Measurements from ENCODE around the gene BCR.
"Not testable (repeated sequence)": the region's sequence is repeated elsewhere in the genome, so short reads cannot be mapped to it uniquely, and the experiment has no call there.

The BCR gene

DNA sequence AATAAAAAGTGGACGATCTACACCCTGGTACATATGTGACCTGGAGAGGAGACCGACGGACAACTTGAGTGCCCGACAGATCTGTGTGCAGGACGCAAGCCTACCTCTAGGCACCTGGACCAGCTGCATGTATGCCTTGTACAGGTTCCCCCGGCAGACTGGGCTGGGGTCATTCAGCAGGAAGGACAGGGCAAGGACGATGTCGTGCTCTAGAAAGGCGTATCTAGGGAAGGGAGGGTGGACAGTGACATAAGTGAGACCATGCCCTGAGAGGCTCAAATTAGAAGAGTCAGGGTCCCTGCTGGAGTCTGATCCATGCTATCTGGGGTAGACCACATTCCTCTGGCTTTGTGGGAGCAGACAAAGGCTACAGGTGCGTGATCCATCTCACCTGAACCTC, 46.4 kb upstream of the BCR start:
- TF ChIP-seq, protein P1, sequence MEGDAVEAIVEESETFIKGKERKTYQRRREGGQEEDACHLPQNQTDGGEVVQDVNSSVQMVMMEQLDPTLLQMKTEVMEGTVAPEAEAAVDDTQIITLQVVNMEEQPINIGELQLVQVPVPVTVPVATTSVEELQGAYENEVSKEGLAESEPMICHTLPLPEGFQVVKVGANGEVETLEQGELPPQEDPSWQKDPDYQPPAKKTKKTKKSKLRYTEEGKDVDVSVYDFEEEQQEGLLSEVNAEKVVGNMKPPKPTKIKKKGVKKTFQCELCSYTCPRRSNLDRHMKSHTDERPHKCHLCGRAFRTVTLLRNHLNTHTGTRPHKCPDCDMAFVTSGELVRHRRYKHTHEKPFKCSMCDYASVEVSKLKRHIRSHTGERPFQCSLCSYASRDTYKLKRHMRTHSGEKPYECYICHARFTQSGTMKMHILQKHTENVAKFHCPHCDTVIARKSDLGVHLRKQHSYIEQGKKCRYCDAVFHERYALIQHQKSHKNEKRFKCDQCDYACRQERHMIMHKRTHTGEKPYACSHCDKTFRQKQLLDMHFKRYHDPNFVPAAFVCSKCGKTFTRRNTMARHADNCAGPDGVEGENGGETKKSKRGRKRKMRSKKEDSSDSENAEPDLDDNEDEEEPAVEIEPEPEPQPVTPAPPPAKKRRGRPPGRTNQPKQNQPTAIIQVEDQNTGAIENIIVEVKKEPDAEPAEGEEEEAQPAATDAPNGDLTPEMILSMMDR (IDR thresholded peaks at IDR 0.05; ENCODE audit: insufficient read depth, low read length, poor library complexity, severe bottlenecking), result no peak
- no peak for TF ChIP-seq EZH2phosphoT487 (conservative IDR thresholded peaks at IDR 0.05; ENCODE audit: low read length)
- Histone ChIP-seq H3K4me3 (ENCODE audit: insufficient read depth, low read length, poor library complexity, severe bottlenecking) (no peak overlapping the region), H3K27me3 (ENCODE audit: low read length) (no peaks in the 10 kb centered on the region), H3K9ac (ENCODE audit: low read length) (no peak overlapping the region), H2AFZ (ENCODE audit: low read depth, low read length, severe bottlenecking) (no peak overlapping the region), H3K79me2 (ENCODE audit: insufficient read depth, low read length) (no peaks in the 10 kb centered on the region), H3F3A (ENCODE audit: insufficient read depth) (no peaks in the 10 kb centered on the region), H3K9me3 (ENCODE audit: insufficient read depth, low read length) (no peaks in the 10 kb centered on the region), H3K9me2 (replicated peaks; ENCODE audit: insufficient read depth, low read length) (no peaks in the 10 kb centered on the region), H3K27ac (ENCODE audit: low read depth, low read length) (no peak overlapping the region), H3K36me3 (ENCODE audit: low read length) (no peaks in the 10 kb centered on the region), H4K20me1 (ENCODE audit: low read depth, low read length) (no peaks in the 10 kb centered on the region), H3K4me2 (ENCODE audit: low read depth, low read length, poor library complexity, severe bottlenecking) (no peak overlapping the region)

DNA sequence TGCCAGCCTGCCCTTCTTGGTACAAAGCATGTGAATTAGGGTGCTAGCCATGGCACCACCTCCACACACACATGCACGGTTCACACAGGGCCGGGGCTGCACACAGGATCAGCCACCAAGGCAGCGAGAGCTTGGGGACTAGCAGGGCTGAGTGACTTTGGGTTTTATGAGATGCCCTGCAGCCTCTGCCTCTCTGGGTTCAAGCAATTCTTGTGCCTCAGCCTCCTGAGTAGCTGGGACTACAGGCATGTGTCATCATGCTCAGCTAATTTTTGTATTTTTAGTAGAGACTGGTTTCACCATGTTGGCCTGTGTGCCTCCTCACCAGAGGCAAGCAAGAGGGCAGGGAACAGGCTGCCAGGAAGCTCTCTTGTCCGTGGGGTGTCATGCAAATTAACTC, 43.3 kb upstream of the BCR start:
- not testable (repeated sequence) for H3K36me3 ChIP-seq (ENCODE audit: low read length); H3K9me3 ChIP-seq (ENCODE audit: insufficient read depth, low read length); H4K20me1 ChIP-seq (ENCODE audit: low read depth, low read length); H2AFZ ChIP-seq (ENCODE audit: low read depth, low read length, severe bottlenecking); H3K27me3 ChIP-seq (ENCODE audit: low read length); H3K9ac ChIP-seq (ENCODE audit: low read length); H3K27ac ChIP-seq (ENCODE audit: low read depth, low read length); H3K79me2 ChIP-seq (ENCODE audit: insufficient read depth, low read length); H3K4me2 ChIP-seq (ENCODE audit: low read depth, low read length, poor library complexity, severe bottlenecking); H3K4me3 ChIP-seq (ENCODE audit: insufficient read depth, low read length, poor library complexity, severe bottlenecking); H3K9me2 ChIP-seq (replicated peaks; ENCODE audit: insufficient read depth, low read length); H3F3A ChIP-seq (ENCODE audit: insufficient read depth)

DNA sequence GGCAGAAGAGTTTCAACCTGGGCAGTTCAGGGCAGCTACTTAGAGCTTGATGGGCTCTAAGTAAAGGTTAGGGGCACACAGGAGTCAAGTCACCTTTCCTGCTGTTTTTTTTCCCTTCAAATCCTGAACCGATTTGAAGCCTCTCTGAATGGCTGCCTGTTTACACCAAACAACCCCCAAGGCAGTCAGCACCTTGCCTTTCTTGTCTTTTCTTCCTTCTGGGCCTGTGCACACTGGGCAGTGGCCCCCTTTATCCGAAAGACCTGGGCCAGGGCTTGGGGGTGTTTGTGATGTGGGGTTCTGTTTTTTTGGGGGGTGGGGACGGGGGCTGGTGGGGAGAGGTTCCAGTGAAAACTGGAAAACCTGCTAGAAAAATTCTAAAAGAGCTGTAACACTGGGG, 42.8 kb upstream of the BCR start:
- H2AFZ ChIP-seq (ENCODE audit: low read depth, low read length, severe bottlenecking), result no peak overlapping the region
- no peaks in the 10 kb centered on the region for H3K27me3 ChIP-seq (ENCODE audit: low read length)
- H3K9me3 ChIP-seq (ENCODE audit: insufficient read depth, low read length), result no peaks in the 10 kb centered on the region
- no peaks in the 10 kb centered on the region for H3K79me2 ChIP-seq (ENCODE audit: insufficient read depth, low read length)
- H4K20me1 ChIP-seq (ENCODE audit: low read depth, low read length), result no peaks in the 10 kb centered on the region
- H3K9ac ChIP-seq (ENCODE audit: low read length), result no peak overlapping the region
- no peaks in the 10 kb centered on the region for H3K36me3 ChIP-seq (ENCODE audit: low read length)
- no peak overlapping the region for H3K4me3 ChIP-seq (ENCODE audit: insufficient read depth, low read length, poor library complexity, severe bottlenecking)
- TF ChIP-seq EZH2phosphoT487 (conservative IDR thresholded peaks at IDR 0.05; ENCODE audit: low read length), result no peak
- TF ChIP-seq, protein P1 (IDR thresholded peaks at IDR 0.05; ENCODE audit: insufficient read depth, low read length, poor library complexity, severe bottlenecking), result no peak
- H3K27ac ChIP-seq (ENCODE audit: low read depth, low read length), result 0 out of 2 replicates have a peak overlapping the region, but pooled peaks have one; percentile 22
- H3K9me2 ChIP-seq (replicated peaks; ENCODE audit: insufficient read depth, low read length), result no peaks in the 10 kb centered on the region
- peak overlapping the region; percentile 21 for H3K4me2 ChIP-seq (ENCODE audit: low read depth, low read length, poor library complexity, severe bottlenecking)
- no peaks in the 10 kb centered on the region for H3F3A ChIP-seq (ENCODE audit: insufficient read depth)

DNA sequence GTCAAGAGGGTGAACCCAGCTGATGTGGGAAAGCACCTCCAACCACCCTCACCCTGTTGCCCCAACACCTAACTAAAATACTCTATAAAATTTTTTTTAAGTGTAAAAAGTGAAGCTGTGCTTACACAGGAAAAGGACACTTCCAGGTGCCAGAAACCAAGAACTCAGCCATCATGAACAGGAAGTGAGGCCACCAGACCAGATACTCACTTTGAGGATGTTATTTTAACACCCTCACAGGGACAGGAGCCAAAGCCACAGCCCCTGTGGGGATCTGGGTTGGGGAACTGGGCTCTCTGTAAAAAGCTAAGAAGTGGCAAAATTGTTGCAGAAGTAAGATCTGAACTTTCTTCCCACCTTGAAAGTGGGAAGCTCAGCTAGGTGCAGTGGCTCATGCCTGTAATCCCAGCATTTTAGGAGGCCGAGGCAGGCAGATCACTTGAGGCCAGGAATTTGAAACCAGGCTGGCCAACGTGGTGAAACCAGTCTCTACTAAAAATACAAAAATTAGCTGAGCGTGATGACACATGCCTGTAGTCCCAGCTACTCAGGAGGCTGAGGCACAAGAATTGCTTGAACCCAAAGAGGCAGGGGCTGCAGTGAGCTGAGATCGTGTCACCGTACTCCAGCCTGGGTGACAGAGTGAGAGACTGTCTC, 42.3 kb upstream of the BCR start:
- H3K36me3 ChIP-seq (ENCODE audit: low read length), result no peaks in the 10 kb centered on the region
- H3K9me2 ChIP-seq (replicated peaks; ENCODE audit: insufficient read depth, low read length), result no peaks in the 10 kb centered on the region
- no peaks in the 10 kb centered on the region for H3K9me3 ChIP-seq (ENCODE audit: insufficient read depth, low read length)
- H3K4me2 ChIP-seq (ENCODE audit: low read depth, low read length, poor library complexity, severe bottlenecking), result peak overlapping the region; percentile 21
- no peak overlapping the region for H2AFZ ChIP-seq (ENCODE audit: low read depth, low read length, severe bottlenecking)
- TF ChIP-seq, protein P1 (IDR thresholded peaks at IDR 0.05; ENCODE audit: insufficient read depth, low read length, poor library complexity, severe bottlenecking), result no peak
- no peak for TF ChIP-seq EZH2phosphoT487 (conservative IDR thresholded peaks at IDR 0.05; ENCODE audit: low read length)
- H3K79me2 ChIP-seq (ENCODE audit: insufficient read depth, low read length), result no peaks in the 10 kb centered on the region
- H4K20me1 ChIP-seq (ENCODE audit: low read depth, low read length), result no peaks in the 10 kb centered on the region
- no peak overlapping the region for H3K4me3 ChIP-seq (ENCODE audit: insufficient read depth, low read length, poor library complexity, severe bottlenecking)
- H3K27me3 ChIP-seq (ENCODE audit: low read length), result no peaks in the 10 kb centered on the region
- no peaks in the 10 kb centered on the region for H3F3A ChIP-seq (ENCODE audit: insufficient read depth)
- H3K27ac ChIP-seq (ENCODE audit: low read depth, low read length), result peak overlapping the region; percentile 22; the same call in 1 of the 2 replicates
- H3K9ac ChIP-seq (ENCODE audit: low read length), result no peak overlapping the region
